ENCODE data around the gene DNAJB14. TPM values are rescaled to one million over a fixed set of nuclear protein-coding genes. Genes with fewer than 3 reads are reported as not detected.

DNAJB14 gene
- total and polyA plus RNA-seq, 2 donors (not counting 3 experiments of a cell fraction or from before 2014, with no cell fraction given), result 9.2 to 56.7 TPM

GRCh38 chr4:99885687-99886086 is 60.7 kb downstream of the DNAJB14 start:
- Histone ChIP-seq H3K36me3 (ENCODE audit: control insufficient read depth in 2 of 2, extremely low read depth in 1 of 2, insufficient read depth in 2 of 2, low read length in 2 of 2) (peaks cover 1 to 9% of the 10 kb centered on the region in 2 experiments), H3K9ac (replicated peaks; ENCODE audit: extremely low read depth, insufficient read depth, low read length) (no peak overlapping the region), H3K27me3 (ENCODE audit: control insufficient read depth in 2 of 2, insufficient read depth in 2 of 2, low read length in 2 of 2) (no peaks in the 10 kb centered on the region), H3K4me1 (ENCODE audit: control insufficient read depth, extremely low read depth, insufficient read depth, low read length) (no peaks in the 10 kb centered on the region), H3K4me3 (replicated peaks in 1 of 3; ENCODE audit: insufficient read depth in 1 of 3, low read depth in 1 of 3, low read length in 3 of 3) (no peak overlapping the region), H3K4me2 (ENCODE audit: insufficient read depth, low read length) (no peak overlapping the region), H2AFZ (ENCODE audit: low read depth, low read length) (no peak overlapping the region), H3K9me3 (replicated peaks; ENCODE audit: control insufficient read depth, insufficient read depth, low read length) (no peaks in the 10 kb centered on the region), H3K9me1 (replicated peaks; ENCODE audit: control insufficient read depth, extremely low read depth, insufficient read depth, low read length) (no peaks in the 10 kb centered on the region), H3K79me2 (ENCODE audit: control insufficient read depth, insufficient read depth, low read length) (peaks cover 17% of the 10 kb centered on the region), H4K20me1 (replicated peaks; ENCODE audit: control insufficient read depth, extremely low read depth, insufficient read depth, low read length) (no peaks in the 10 kb centered on the region), H3K27ac (ENCODE audit: insufficient read depth, low read depth, low read length) (no peak overlapping the region)
- POLR2A ChIA-PET, result no interaction called here
- no peak for FAIRE-seq
- intact Hi-C loops (cut with micrococcal nuclease), result loop anchor here (2.0 kb wide), 2 partner anchors 73 to 323 kb away; no protein-coding TSS in a partner anchor
- no peak for TF ChIP-seq POLR2A (IDR thresholded peaks at IDR 0.05; ENCODE audit: low read depth, low read length)
- no peak for TF ChIP-seq MYC (IDR thresholded peaks at IDR 0.05; ENCODE audit: low read depth, low read length)
- no peak for TF ChIP-seq EZH2 (IDR thresholded peaks at IDR 0.05; ENCODE audit: borderline replicate concordance, low read depth, low read length, severe bottlenecking)
- TF ChIP-seq JUN (IDR thresholded peaks at IDR 0.05; ENCODE audit: borderline replicate concordance, insufficient read depth, insufficient read length, low read depth), result no peak
- TF ChIP-seq FOS (IDR thresholded peaks at IDR 0.05; ENCODE audit: borderline replicate concordance, insufficient read depth, low read length), result no peak
- TF ChIP-seq GATA2 (IDR thresholded peaks at IDR 0.05; ENCODE audit: insufficient read depth, insufficient read length, low read depth, low read length), result no peak
- TF ChIP-seq POLR2AphosphoS5 (IDR thresholded peaks at IDR 0.05; ENCODE audit: insufficient read depth, low read depth, low read length), result no peak
- TF ChIP-seq, protein P1, sequence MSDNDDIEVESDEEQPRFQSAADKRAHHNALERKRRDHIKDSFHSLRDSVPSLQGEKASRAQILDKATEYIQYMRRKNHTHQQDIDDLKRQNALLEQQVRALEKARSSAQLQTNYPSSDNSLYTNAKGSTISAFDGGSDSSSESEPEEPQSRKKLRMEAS (IDR thresholded peaks at IDR 0.05; ENCODE audit: insufficient read depth, insufficient read length), result no peak
- no peak for TF ChIP-seq CTCF (IDR thresholded peaks at IDR 0.05; ENCODE audit: extremely low read depth in 1 of 2, insufficient read depth in 1 of 2, low read depth in 1 of 2, low read length in 2 of 2)
- BruUV-seq (replicated peaks), result no TSS peak
- no peak for DNase-seq (ENCODE audit: low read depth, low spot score)
- dilution Hi-C loops (cut with MboI; ENCODE audit: extremely low pct_ligation_motif_present, low sequenced_read_pairs), result no loop called here
- CTCF ChIA-PET, result interaction anchor here (1.0 to 1.2 kb wide), 2 partner anchors 74 to 77 kb away, joined by 5 to 12 read pairs; no protein-coding TSS in a partner anchor

All from endothelial cell of umbilical vein (primary cell).